NCI-H460 (cell line): ENCODE results near the gene MRM2. TPM values are rescaled to one million over a fixed set of nuclear protein-coding genes. Genes with fewer than 3 reads are reported as not detected.

Source experiments
- DNase-seq: peaks from one replicate; pipeline ENCODE4 v3.0.0-alpha.2; 2016; ENCODE audit warnings: low read depth; ENCODE audit errors: extremely low read depth
- total RNA-seq: library from RNA; depleted of rRNA; stranded (reverse); fragments of >200 nt; shearing (Covaris generic); gene quantifications from 2 replicates; pipeline ENCODE4 v1.2.3, GENCODE V29; 2014; rRNA removed

Gene MRM2
- total RNA-seq, 1 experiment from 2014 or later: 41.1 TPM

DNA sequence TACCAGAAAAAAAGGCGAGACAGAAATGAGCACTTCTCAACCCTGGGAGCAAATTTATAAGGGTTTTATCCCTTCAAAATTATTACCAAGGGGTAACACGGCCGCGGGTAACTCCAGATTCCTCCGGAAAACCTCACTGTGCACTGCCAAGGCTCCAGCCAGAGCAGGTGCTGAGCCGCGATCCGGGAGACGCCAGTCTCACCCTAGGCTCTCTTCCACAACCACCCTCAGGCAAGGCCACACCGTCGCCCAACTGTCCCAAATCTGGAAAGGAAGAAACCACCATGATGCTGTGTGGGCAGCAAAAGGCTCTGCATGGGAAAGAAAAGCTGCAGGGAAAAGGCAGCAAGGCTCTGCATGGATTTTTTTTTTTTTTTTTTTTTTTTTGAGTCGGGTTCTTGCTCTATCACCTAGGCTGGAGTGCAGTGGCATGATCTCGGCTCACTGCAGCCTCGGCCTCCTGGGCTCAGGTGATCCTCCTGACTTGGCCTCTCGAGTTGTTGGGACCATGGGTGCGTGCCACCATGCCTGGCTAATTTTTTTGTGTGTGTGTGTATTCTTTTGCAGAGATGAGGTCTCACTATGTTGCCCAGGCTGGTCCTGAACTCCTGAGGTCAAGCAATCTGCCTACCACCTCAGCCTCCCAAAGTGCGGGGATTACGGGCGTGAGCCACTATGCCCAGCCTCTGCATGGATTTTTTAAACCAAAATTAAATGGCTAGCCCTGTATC is 48.3 kb downstream of the MRM2 start:
- no peak for DNase-seq

DNA sequence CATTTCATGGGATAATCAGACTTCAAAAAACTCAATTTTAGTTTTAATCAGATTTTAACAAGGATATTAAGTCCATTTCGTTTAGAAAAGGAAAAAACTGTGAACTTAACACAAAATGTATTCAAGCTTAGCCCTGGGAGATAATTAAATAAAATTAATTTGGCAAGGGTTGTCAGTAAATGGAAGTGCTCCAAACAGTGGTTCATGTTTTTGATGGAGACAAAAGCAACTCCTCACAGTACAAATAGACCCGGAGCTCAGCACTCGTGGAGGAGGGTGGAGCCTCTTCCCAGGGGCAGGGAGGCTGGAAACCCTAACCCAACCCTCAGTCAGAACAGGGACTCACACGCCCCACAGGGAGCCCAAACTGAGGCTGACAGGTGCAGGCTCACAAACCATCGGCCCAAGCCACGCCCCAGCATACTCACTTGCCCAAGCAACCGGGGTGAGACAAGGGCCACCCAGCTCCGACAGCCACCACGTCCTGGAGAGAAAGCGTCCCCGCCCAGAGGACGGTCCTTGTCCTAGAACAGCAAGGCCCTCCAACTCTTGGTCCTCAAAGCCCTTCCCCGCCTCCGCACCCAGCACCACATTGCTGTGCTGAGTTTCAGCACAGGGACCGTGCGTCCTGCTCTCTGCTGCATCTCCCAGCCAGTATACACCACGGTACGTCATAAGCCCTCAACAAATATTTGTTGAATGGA is 49.0 kb downstream of the MRM2 start:
- DNase-seq: no peak

DNA sequence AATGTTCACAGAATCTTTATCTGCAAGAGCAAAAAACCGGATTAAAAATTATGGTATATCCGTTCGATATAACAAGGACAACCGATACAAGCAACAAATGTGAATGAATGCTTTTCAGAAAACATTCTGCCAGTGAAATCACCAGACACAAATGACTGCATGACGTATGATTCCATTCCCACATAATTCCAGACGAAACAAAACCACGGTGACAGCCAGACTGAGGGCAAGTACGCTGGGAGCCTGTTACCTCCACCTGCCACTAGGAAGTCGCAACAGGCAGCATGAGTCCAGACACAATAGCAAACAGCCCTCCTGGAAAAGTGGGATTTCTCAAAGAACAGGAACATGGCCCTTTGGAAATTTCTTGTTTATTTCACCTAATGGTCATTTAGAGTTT is 51.0 kb downstream of the MRM2 start:
- DNase-seq: no peak

DNA sequence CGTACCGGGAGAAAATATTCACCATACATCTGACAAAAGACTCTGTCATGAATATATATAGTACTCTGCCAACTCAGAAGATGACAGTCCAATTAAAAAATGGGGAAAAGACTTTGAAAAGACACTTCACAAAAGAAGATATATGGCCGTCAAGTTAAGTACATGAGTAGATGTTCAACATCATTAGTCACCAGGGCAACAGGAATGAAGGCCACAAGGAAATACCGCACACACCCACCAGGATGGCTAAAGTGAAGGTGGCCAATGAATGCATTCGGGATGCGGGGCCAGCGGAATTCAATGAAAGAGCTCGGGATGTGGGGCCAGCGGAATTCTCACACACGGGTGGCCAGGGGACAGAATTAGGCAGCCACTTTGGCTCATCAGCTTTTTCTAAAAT is 51.5 kb downstream of the MRM2 start:
- DNase-seq: no peak

DNA sequence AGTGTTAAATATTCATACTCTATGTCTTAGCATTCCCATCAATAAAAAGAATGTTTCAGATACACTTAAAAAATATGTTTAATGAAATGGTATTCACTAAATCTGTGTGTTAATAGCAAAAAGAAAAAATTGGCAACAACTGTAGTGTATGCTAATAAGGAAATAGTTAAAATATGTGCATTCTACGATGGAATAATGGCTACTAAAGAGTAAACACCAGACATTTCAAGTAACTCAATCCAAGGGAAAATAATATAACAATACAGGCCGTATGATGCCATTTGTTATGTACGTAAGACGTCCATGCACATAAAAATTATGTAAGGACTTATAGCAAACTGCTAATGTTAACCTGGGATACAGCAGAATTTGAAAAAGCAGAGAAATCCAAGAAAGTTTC is 55.8 kb downstream of the MRM2 start:
- DNase-seq: no peak

DNA sequence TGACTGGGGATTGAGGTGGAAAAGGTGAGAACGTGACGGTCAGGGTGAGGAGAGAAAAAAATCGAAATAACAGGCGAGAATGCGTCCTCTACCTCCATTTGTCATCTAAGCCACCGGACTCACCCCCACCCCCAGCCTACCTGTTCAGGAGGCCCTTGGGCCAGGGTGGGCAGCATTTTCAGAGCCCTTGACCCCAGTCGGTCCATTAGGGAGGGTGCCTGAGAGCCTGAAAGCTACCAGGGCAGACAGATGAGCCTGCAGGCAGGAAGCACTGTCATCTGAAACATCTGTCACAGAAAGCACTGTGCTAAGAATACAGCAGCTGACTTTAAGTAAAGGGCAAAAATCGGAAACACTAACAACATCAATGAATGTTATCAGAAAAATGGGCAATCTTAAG is 56.3 kb downstream of the MRM2 start:
- DNase-seq: no peak

Other genes starting within 250 kb of the MRM2 start
- gene MAD1L1, start 9.3 kb downstream of the MRM2 start, total RNA-seq: 25.9 and 29.1 TPM in 2 replicates
- 42.2 and 50.2 TPM in 2 replicates for gene NUDT1, start within 50 bp of the MRM2 start, total RNA-seq
- 12.6 and 14.2 TPM in 2 replicates for gene SNX8, start 72.2 kb upstream of the MRM2 start, total RNA-seq
- gene EIF3B, start 112.6 kb upstream of the MRM2 start, total RNA-seq: 182 and 202 TPM in 2 replicates
- 2.4 and 3.8 TPM in 2 replicates for gene CHST12, start 161.4 kb upstream of the MRM2 start, total RNA-seq
- gene GRIFIN, start 234.2 kb upstream of the MRM2 start, total RNA-seq: not detected in 2 replicates